Activated B cell treated with CpG ODN at 0.5 μM for 24 hours (primary cell): Measurements from ENCODE around the gene NEDD9. TPM values are rescaled to one million over a fixed set of nuclear protein-coding genes. Genes with fewer than 3 reads are reported as not detected.

Experiments
- ATAC-seq: fragments of 200-7000 bp; cut with Tn5 transposase; one replicate; pipeline ENCODE4 v1.10.0; 2021; ENCODE audit warnings: low read depth, mild to moderate bottlenecking, moderate library complexity
- CTCF ChIA-PET: fragments of 350-600 bp; sonication (Branson Sonifier 250); formaldehyde crosslinking; loops from one replicate; lab custom pipeline; 2021; ENCODE audit warnings: antibody characterized with exemption; lab: Charles Lee
- POLR2A ChIA-PET: fragments of 350-600 bp; sonication (Branson Sonifier 250); formaldehyde crosslinking; loops from one replicate; lab custom pipeline; 2021; ENCODE audit warnings: antibody characterized with exemption; lab: Charles Lee
- DNase-seq: peaks from one replicate; pipeline ENCODE4 v3.0.0; 2022
- H3K27ac Mint-ChIP-seq: one replicate; pipeline ENCODE4 v1.8.0; 2020; ENCODE audit warnings: mixed read lengths
- H3K27me3 Mint-ChIP-seq: one replicate; pipeline ENCODE4 v1.8.0; 2021; ENCODE audit warnings: mixed read lengths
- H3K36me3 Mint-ChIP-seq: one replicate; pipeline ENCODE4 v1.8.0; 2021; ENCODE audit warnings: low read depth, mixed read lengths
- H3K4me1 Mint-ChIP-seq: one replicate; pipeline ENCODE4 v1.8.0; 2021; ENCODE audit warnings: mixed read lengths
- H3K4me3 Mint-ChIP-seq: one replicate; pipeline ENCODE4 v1.8.0; 2020; ENCODE audit warnings: mild to moderate bottlenecking, mixed read lengths
- H3K9me3 Mint-ChIP-seq: one replicate; pipeline ENCODE4 v1.8.0; 2020; ENCODE audit warnings: mixed read lengths
- CTCF ChIP-seq: fragments of 200-600 bp; IDR thresholded peaks from one replicate; pipeline ENCODE4 v1.8.0; 2022; ENCODE audit warnings: antibody characterized with exemption, mild to moderate bottlenecking
- intact Hi-C: fragments of 100-400 bp; cut with micrococcal nuclease; formaldehyde crosslinking; loops from one replicate; pipeline ENCODE4 v1.15.1; 2024
- total RNA-seq: library from RNA; stranded (reverse); gene quantifications from 2 replicates; pipeline ENCODE4 v1.2.3, GENCODE V29; 2022

The NEDD9 gene
- total RNA-seq, 1 donor from 2014 or later = 61.9 TPM

GRCh38 chr6:11236076-11236750, 3.7 kb upstream of the NEDD9 start:
- POLR2A ChIA-PET = interaction anchor here (0.5 kb wide), 1 partner anchor 34 kb away, joined by 4 read pairs; no protein-coding TSS in a partner anchor
- peaks cover 45% of the 10 kb centered on the region for H3K4me1 Mint-ChIP-seq

DNA sequence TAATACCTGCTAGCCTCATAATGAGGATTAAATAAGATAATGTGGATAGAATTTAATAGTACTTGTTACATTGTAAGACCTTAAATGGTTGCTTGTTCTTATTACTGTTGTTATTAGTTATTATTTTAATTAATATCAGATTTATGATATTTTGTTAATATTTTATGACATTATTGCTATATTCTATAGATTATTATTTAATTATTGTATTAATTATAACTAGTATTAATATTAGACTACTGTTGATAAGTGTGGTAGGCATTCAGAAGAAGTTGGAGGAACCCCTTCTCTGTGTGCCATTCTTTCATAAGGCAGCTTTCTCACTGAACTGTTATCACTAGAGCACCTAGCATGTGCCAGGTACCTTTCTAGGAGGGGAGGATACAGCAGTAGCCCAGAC, 2.6 kb upstream of the NEDD9 start:
- Mint-ChIP-seq H3K4me3 (no peak overlapping the region), H3K36me3 (peaks cover 20% of the 10 kb centered on the region), H3K27ac (no peak overlapping the region), H3K9me3 (no peaks in the 10 kb centered on the region), H3K27me3 (no peaks in the 10 kb centered on the region), H3K4me1 (peaks cover 52% of the 10 kb centered on the region)
- intact Hi-C loops = loop anchor here (10.0 kb wide), 1 partner anchor 400 kb away; the partner anchor contains the start of gene MAK
- ChIA-PET CTCF (no interaction called here), POLR2A (interaction anchor here (0.6 kb wide), 1 partner anchor 98 kb away, joined by 8 read pairs; no protein-coding TSS in a partner anchor)
- ATAC-seq = no peak
- no peak for DNase-seq
- no peak for TF ChIP-seq CTCF

More at GRCh38 chr6:11236076-11236750, 3.7 kb upstream of the NEDD9 start:
- H3K4me3 Mint-ChIP-seq = no peak overlapping the region
- CTCF ChIA-PET = interaction anchor here (0.7 to 0.9 kb wide), 2 partner anchors 12 to 259 kb away, joined by 3 read pairs; no protein-coding TSS in a partner anchor
- intact Hi-C loops = loop anchor here (2.0 to 10.0 kb wide), 2 partner anchors 17 to 401 kb away; partner anchors contain the start of gene MAK
- ATAC-seq (peak; percentile 26), DNase-seq (no peak)
- H3K9me3 Mint-ChIP-seq = no peaks in the 10 kb centered on the region
- peak overlapping the region; percentile 13 for H3K27ac Mint-ChIP-seq
- TF ChIP-seq CTCF = no peak
- H3K36me3 Mint-ChIP-seq = peaks cover 30% of the 10 kb centered on the region
- H3K27me3 Mint-ChIP-seq = no peaks in the 10 kb centered on the region

DNA sequence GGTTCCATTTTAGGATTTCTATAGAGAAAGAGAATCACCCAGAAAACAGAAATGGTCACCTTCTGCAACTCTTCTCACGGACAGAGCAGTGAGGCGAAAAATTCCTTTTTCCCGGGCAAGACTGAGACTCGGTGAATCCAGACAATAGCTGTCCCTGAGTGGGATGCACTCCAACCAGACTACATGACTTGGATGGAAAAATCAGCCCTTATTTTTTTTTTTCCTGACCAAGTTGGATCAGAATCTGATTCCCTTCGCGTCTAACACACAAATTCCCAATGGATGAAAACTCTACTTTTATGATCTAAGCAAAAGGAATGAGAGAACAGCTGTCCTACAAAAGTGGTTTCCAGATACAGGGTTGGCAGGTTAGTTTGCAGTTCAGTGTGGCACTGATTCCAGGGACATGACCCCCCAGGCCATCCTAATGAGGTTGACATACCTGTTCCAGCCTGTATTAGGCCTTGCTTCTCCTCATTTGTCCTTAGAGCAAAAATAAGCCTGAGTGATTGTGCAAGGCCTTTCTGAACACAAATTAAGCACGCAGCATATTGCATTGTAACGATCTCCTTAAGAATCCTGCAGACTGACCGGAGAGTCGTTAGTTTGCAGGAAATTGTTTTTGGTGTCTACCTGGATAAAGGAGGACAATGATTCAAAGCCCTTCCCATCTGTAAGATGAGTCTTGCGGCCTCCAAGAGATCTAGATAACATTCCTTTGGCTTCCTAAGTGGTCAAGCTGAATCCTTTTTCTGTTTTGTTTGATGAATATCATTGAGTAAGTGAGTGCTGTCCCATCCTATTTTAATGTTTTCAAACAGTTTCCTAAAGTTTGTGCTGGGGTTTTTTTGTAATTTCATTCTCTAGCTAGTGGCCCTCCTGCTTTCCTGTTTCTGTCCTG, 1.5 kb upstream of the NEDD9 start:
- Mint-ChIP-seq H3K27me3 (no peaks in the 10 kb centered on the region), H3K4me1 (peaks cover 52% of the 10 kb centered on the region), H3K4me3 (peak overlapping the region; percentile 95), H3K9me3 (no peaks in the 10 kb centered on the region), H3K27ac (peak overlapping the region; percentile 94), H3K36me3 (peaks cover 17% of the 10 kb centered on the region)
- CTCF ChIA-PET = no interaction called here
- POLR2A ChIA-PET = interaction anchor here (1.5 to 1.6 kb wide), 2 partner anchors 226 to 258 kb away, joined by 7 to 8 read pairs; no protein-coding TSS in a partner anchor
- intact Hi-C loops = loop anchor here (1.0 to 10.0 kb wide), 6 partner anchors 8 to 399 kb away; partner anchors contain the start of gene MAK
- DNase-seq = no peak
- no peak for TF ChIP-seq CTCF
- no peak for ATAC-seq

DNA sequence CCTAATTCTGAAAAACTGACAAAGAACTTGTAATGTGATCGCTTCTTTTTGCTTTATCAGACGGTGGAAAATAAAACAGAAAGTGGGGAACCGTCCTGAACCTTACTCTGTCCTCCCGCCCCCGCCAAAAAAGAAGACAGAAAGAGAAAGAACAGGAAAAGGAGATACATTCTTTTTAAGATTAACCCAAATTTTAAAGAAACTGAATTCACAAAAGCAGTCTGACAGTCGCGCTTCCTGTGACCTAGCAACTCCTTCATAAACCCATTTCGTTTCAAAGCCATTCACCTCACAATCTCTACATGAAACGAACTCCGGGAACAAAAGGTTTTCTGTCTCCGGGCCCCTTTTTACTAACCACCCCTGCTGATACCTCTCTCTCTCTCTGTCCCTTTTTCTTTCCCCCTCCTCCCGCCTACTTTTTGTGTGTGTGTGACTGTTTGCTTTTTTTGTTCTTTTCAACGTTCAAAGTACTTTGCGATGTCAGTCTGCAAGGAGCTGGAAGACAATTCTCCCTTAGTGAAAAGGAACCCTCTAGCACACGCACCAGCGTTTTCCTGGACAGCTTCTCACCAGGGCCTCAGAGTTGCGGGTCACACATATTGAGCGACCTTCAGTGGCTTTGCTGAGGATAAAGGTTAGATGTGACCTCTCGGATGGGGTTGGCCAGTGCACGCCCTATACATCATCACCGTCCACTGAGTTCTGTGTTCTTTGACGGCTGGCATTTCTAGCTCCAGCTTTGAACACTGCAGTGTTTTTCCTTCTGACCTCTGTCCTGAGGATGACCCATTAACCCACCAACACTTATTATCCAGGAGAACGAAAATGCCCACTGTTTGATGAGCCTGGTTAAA, 530 bp upstream of the NEDD9 start:
- TF ChIP-seq CTCF = no peak
- Mint-ChIP-seq H3K27me3 (no peaks in the 10 kb centered on the region), H3K27ac (peak overlapping the region; percentile 94), H3K36me3 (peaks cover 12% of the 10 kb centered on the region), H3K9me3 (no peaks in the 10 kb centered on the region), H3K4me3 (peak overlapping the region; percentile 95), H3K4me1 (peaks cover 52% of the 10 kb centered on the region)
- DNase-seq (no peak), ATAC-seq (peak; percentile 10)
- ChIA-PET POLR2A (interaction anchor here (0.9 to 2.5 kb wide), 9 partner anchors 10 to 259 kb away, joined by 3 to 13 read pairs (median 4); no protein-coding TSS in a partner anchor), CTCF (interaction anchor here (1.0 to 1.2 kb wide), 2 partner anchors 262 to 264 kb away, joined by 4 read pairs; no protein-coding TSS in a partner anchor)
- intact Hi-C loops = loop anchor here (1.0 to 10.0 kb wide), 9 partner anchors 44 to 398 kb away; partner anchors contain the start of genes MAK and TMEM170B
